Measurements from ENCODE around the gene ADAT3. TPM values are rescaled to one million over a fixed set of nuclear protein-coding genes. Genes with fewer than 3 reads are reported as not detected.
A peak's percentile ranks its signal among the peaks of the same experiment; 100 is the strongest.

ADAT3 gene
- total RNA-seq = 1 to 10 TPM; 7.3 to 7.8 (median 7.7) TPM

DNA sequence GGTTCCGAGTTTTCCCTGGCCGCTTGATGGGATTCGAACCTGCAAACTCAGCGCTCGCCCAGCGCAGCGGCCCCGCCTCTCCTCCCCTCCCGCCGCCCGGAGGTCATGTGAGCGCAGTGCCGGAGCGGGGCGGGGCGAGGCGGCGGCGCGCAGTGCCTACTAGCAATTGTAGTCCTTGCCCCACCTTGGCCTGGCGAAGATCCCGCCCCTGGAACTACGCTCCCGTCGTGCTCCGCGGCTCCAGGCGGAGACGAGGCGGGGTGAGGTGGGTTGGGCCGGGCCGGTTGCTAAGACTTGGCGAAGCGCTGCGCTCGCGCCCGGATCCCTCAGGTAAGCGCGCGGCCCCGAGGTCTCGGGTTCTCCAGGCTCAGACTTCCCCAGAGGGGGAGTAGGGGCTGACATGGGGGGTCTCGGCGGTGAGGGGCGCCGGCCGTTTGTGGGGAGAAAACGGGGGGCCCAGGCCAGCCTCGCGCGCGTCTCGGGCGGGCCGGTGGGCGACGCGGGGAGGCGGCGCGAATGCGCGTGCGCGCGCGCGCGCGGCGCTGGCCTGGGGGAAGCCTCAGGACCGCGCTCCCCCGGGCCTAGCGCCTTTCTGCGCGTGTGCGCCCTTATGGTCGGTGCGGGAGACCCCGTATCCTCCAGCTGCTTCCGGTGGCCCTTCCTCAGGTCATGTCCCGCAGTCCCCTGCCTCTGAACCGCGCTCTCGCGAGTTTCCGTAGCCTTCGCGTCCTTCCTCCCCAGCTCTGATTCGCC lies at the start of gene ADAT3, which contains the start of gene SCAMP4:
Gene ADAT3 (plus strand): TSS at position 290 of the 753 bp plus-strand sequence. CDS start 6,649 bp downstream, outside the sequence.
Gene SCAMP4 (plus strand): TSS at position 290 of the 753 bp plus-strand sequence. CDS start 9,621 bp downstream, outside the sequence.
- Mint-ChIP-seq H3K27me3 (ENCODE audit: low read depth) (no peaks in the 10 kb centered on the region), H3K4me1 (ENCODE audit: low read depth) (peaks cover 30% of the 10 kb centered on the region), H3K36me3 (ENCODE audit: insufficient read depth) (no peaks in the 10 kb centered on the region), H3K4me3 (peak within 1 kb of the TSS; percentile 88), H3K9me3 (no peaks in the 10 kb centered on the region)
- peak; percentile 97 for DNase-seq
- peak; percentile 97 to 99 for ATAC-seq

GRCh38 chr19:1855828-1856255 lies 49.4 kb upstream of the ADAT3 start:
- H3K9me3 Mint-ChIP-seq = no peaks in the 10 kb centered on the region
- peaks cover 59% of the 10 kb centered on the region for H3K4me1 Mint-ChIP-seq (ENCODE audit: low read depth)
- DNase-seq = no peak
- ATAC-seq = peak; percentile 22 to 28
- H3K4me3 Mint-ChIP-seq = peak overlapping the region; percentile 78
- H3K27me3 Mint-ChIP-seq (ENCODE audit: low read depth) = no peaks in the 10 kb centered on the region
- H3K36me3 Mint-ChIP-seq (ENCODE audit: insufficient read depth) = peaks cover 2% of the 10 kb centered on the region

GRCh38 chr19:1856345-1856697 lies 48.9 kb upstream of the ADAT3 start:
- no peaks in the 10 kb centered on the region for H3K9me3 Mint-ChIP-seq
- peak overlapping the region; percentile 78 for H3K4me3 Mint-ChIP-seq
- peaks cover 2% of the 10 kb centered on the region for H3K36me3 Mint-ChIP-seq (ENCODE audit: insufficient read depth)
- H3K4me1 Mint-ChIP-seq (ENCODE audit: low read depth) = peaks cover 59% of the 10 kb centered on the region
- H3K27me3 Mint-ChIP-seq (ENCODE audit: low read depth) = no peaks in the 10 kb centered on the region
- no peak for DNase-seq
- ATAC-seq = no peak

GRCh38 chr19:1856698-1857603 lies 48.2 kb upstream of the ADAT3 start:
- Mint-ChIP-seq H3K27me3 (ENCODE audit: low read depth) (no peaks in the 10 kb centered on the region), H3K36me3 (ENCODE audit: insufficient read depth) (peaks cover 2% of the 10 kb centered on the region), H3K9me3 (no peaks in the 10 kb centered on the region), H3K4me1 (ENCODE audit: low read depth) (peaks cover 63% of the 10 kb centered on the region), H3K4me3 (peak overlapping the region; percentile 78)
- peak; percentile 63 for DNase-seq
- peak; percentile 5 for ATAC-seq

DNA sequence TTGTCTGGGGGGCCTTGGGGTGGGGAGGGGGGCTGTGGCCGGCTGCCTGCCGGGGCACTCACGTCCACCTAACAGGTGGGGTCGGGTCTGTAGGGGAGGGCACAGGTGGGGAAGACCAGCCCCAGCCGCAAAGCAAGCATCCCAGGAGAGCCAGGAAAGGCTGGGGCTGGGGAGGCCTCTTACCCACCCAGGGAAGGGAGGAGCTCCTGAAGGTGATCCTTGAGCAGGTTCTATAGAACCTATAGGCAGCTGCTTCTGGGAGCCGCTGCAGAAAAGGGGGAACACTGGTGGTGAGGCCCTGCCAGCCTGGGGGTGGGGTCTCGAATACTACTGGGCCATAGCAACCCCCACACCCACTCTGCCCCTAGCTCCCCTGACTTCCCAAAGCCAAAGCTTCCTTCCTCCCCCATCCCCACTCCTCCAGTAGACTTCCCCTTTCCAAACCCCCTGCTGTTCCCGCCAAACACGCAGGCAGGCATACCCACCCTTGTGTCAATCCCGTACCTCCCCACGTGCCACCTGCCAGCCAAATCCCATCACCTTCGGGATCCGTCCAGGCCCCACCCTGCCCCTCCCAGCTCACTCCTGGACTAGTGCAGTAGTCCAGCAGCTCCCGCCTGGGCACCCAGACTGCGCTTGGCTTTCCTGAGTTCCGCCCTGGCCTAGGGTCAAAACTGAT lies 47.4 kb upstream of the ADAT3 start:
- ATAC-seq (no peak), DNase-seq (no peak)
- H3K4me3 Mint-ChIP-seq = peak overlapping the region; percentile 66
- H3K27me3 Mint-ChIP-seq (ENCODE audit: low read depth) = no peaks in the 10 kb centered on the region
- H3K9me3 Mint-ChIP-seq = no peaks in the 10 kb centered on the region
- peaks cover 2% of the 10 kb centered on the region for H3K36me3 Mint-ChIP-seq (ENCODE audit: insufficient read depth)
- peaks cover 58% of the 10 kb centered on the region for H3K4me1 Mint-ChIP-seq (ENCODE audit: low read depth)

GRCh38 chr19:1858412-1859081 lies 46.7 kb upstream of the ADAT3 start:
- DNase-seq = no peak
- H3K4me3 Mint-ChIP-seq = peak overlapping the region; percentile 33
- H3K4me1 Mint-ChIP-seq (ENCODE audit: low read depth) = peaks cover 52% of the 10 kb centered on the region
- no peaks in the 10 kb centered on the region for H3K27me3 Mint-ChIP-seq (ENCODE audit: low read depth)
- no peak for ATAC-seq
- H3K9me3 Mint-ChIP-seq = no peaks in the 10 kb centered on the region
- H3K36me3 Mint-ChIP-seq (ENCODE audit: insufficient read depth) = no peaks in the 10 kb centered on the region

DNA sequence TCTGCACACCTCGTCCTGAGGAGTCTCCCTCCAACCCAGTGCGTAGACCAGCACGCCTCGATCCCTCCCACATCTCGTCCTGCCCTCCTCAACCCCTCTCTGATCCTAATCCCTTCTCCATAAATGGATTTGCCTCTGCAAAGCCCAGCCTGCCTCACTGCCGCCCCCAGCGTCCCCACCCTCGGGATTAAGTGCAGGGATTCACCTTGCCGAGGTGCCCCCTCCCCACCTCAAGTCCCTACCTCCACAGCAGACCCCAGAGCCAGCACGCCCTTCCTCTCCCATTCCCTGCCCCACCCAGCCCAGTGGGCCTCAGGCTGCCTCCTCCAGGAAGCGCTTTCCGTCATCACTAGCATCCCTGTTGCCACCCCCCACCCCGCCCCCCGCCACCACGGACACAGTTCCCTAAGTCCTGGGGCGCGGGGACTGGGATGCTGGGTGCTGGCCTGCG lies 45.8 kb upstream of the ADAT3 start:
- ATAC-seq = no peak
- H3K27me3 Mint-ChIP-seq (ENCODE audit: low read depth) = no peaks in the 10 kb centered on the region
- H3K4me3 Mint-ChIP-seq = peak overlapping the region; percentile 44
- H3K36me3 Mint-ChIP-seq (ENCODE audit: insufficient read depth) = no peaks in the 10 kb centered on the region
- no peak for DNase-seq
- H3K4me1 Mint-ChIP-seq (ENCODE audit: low read depth) = peaks cover 52% of the 10 kb centered on the region
- no peaks in the 10 kb centered on the region for H3K9me3 Mint-ChIP-seq

GRCh38 chr19:1860042-1860775 lies 45.0 kb upstream of the ADAT3 start:
- Mint-ChIP-seq H3K36me3 (ENCODE audit: insufficient read depth) (no peaks in the 10 kb centered on the region), H3K27me3 (ENCODE audit: low read depth) (no peaks in the 10 kb centered on the region), H3K9me3 (no peaks in the 10 kb centered on the region), H3K4me1 (ENCODE audit: low read depth) (peaks cover 44% of the 10 kb centered on the region), H3K4me3 (peak overlapping the region; percentile 98)
- ATAC-seq = no peak
- peak; percentile 55 for DNase-seq

DNA sequence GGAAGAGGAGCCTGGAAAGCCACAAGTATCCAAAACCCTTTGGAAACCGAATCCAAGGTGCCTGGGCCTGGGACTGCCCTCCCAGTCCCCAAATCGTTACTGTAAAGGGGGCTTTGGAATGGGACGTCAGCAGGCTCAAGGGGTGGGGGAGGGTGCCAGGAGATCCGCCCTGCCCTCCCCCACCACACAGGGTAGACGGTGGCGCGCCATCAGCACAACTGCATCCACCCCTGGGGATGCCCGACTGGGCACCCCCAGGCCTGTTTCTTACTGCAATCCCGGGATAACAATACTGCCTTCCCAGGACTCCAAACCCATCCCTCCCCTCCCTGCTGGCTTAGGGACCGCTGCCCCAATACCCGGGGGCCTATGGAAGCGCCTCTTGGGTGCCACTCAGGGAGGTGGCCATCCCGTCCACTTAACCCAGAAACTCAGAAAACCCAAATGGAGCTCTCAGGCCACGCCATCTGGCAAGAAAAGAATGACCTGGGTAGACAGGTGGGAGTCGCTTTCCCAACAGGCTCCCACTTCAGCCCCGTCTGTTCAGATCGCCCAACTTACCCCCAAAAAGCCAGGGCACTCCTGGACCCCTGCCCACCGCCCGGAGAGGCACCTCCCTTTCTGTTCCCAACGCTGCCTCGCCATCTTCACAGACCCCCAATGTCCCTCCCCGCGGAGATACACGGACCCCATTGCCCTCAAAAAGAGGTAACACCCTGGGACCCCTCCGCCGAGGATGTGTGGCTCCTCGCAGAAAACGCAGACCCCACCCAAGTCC lies 44.2 kb upstream of the ADAT3 start:
- Mint-ChIP-seq H3K36me3 (ENCODE audit: insufficient read depth) (no peaks in the 10 kb centered on the region), H3K4me1 (ENCODE audit: low read depth) (peaks cover 40% of the 10 kb centered on the region), H3K4me3 (peak overlapping the region; percentile 98), H3K27me3 (ENCODE audit: low read depth) (no peaks in the 10 kb centered on the region), H3K9me3 (no peaks in the 10 kb centered on the region)
- no peak for DNase-seq
- no peak for ATAC-seq

- Mint-ChIP-seq H3K36me3 (ENCODE audit: insufficient read depth) (no peaks in the 10 kb centered on the region), H3K4me1 (ENCODE audit: low read depth) (peaks cover 35% of the 10 kb centered on the region), H3K4me3 (peak overlapping the region; percentile 98), H3K9me3 (no peaks in the 10 kb centered on the region), H3K27me3 (ENCODE audit: low read depth) (no peaks in the 10 kb centered on the region)
- ATAC-seq (no peak), DNase-seq (no peak)
These were observed 43.6 kb upstream of the ADAT3 start for GRCh38 chr19:1861599-1862031.

DNA sequence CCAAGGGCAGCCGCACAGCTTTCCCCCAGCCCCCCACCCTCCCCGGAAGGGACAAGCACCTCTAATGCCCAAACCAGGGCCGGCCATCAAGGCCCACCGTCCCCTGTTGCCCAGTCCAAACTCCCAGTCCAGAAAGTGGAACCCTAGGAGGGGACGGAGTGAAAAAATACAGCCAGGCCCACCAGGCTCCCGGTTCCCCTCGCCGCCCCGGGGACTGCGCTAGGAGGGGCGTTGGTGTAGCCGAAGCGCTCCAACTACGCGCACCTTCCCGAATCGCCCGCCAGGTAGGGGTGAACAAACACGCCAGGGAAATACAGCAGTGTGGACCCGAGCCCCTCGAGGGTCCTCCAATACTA lies 43.2 kb upstream of the ADAT3 start:
- H3K27me3 Mint-ChIP-seq (ENCODE audit: low read depth) = no peaks in the 10 kb centered on the region
- no peaks in the 10 kb centered on the region for H3K9me3 Mint-ChIP-seq
- H3K4me3 Mint-ChIP-seq = peak overlapping the region; percentile 98
- no peak for ATAC-seq
- no peak for DNase-seq
- H3K36me3 Mint-ChIP-seq (ENCODE audit: insufficient read depth) = no peaks in the 10 kb centered on the region
- H3K4me1 Mint-ChIP-seq (ENCODE audit: low read depth) = peaks cover 35% of the 10 kb centered on the region

DNA sequence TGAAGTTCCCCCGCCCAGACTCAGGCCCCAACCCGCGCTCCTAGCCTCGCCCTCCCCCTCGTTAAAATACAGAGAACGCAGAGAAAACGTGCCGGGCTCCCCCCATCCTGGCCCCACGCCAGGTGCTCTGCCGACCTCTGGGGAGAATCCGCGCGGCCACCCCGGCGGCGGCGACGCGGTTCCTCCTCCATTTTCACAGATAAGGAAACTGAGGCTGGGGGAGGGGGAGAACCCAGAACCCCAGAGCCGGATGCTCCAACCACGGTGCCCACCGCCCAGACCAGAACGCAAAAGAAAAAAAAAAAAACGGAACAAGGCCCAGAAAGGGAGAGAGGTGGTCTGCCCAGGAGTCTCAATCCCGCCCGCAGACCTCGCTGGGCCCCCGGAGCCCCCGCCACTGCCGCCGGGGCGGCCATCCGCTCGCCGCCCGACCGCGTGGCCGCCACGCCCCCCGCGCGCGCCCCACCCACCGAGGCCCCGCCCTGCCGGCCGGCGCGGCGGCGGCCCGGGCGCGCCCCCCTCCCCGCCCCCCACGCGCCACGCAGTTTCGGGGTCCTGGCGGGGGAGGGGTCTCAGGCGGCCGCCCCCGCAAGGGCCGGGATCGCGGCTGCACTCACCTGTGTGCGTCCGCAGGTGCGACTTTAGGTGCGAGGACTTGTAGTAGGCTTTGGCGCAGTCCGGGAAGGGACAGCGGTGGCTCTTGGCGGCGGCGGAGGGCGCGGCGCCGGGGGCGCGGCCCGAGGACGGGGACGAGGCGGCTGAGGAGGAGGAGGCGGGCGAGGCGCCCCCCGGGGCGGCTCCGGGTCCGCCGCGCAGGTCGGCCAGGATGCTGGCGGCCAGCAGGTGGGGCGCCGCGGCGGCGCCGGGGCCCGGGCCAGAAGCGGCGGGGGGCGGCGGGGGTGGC lies 42.5 kb upstream of the ADAT3 start:
- H3K9me3 Mint-ChIP-seq = no peaks in the 10 kb centered on the region
- DNase-seq (peak; percentile 55), ATAC-seq (peak; percentile 4 to 7)
- H3K27me3 Mint-ChIP-seq (ENCODE audit: low read depth) = no peaks in the 10 kb centered on the region
- H3K36me3 Mint-ChIP-seq (ENCODE audit: insufficient read depth) = no peaks in the 10 kb centered on the region
- H3K4me1 Mint-ChIP-seq (ENCODE audit: low read depth) = peaks cover 34% of the 10 kb centered on the region
- H3K4me3 Mint-ChIP-seq = peak overlapping the region; percentile 98

Measured in activated T-cell treated with anti-CD3 and anti-CD28 coated beads, Interleukin-2, amount 50 U/mL, for 4 hours (primary cell).